ENCODE data around the gene QRFP. TPM values are rescaled to one million over a fixed set of nuclear protein-coding genes. Genes with fewer than 3 reads are reported as not detected.

The QRFP gene
- polyA plus RNA-seq, 1 donor (not counting 4 experiments of a cell fraction or from before 2014, with no cell fraction given) = not detected

DNA sequence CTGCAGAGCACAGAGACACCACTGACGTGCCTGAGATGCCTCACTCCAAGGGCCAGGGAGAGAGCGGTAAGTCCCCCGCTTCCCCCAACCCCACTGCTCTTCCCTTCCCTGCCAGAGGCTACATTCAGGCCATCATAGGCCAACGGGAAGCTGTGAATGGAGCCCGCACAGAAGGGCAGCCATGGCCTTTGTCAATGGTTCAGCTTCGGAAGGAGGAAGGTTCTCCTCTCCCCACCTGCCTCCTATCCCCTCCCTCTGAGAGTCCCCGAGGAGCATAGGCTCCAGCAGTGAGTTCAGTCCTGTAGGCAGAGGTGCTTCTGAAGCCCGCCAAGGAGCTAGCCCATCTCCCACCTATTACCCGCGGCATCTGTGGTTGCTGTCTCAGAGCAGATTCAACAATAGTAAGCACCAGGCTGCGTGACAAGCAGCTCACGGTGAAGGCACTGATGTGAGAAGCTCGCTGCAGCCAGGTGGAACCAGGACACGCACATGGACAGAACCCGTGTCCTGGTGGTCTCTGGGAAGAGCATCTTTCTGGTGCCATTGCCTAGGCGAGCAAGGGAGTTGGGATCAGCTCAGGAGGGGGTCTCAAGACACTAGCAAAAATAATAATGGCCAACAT lies 15.9 kb downstream of the QRFP start:
- Histone ChIP-seq H3K9me1 (ENCODE audit: control insufficient read depth, extremely low read depth, insufficient read depth, low read length) (no peaks in the 10 kb centered on the region), H3K9me3 (ENCODE audit: control insufficient read depth, low read depth, low read length) (no peaks in the 10 kb centered on the region), H3K79me2 (ENCODE audit: control insufficient read depth, insufficient read depth, low read length) (no peaks in the 10 kb centered on the region), H3K27ac (ENCODE audit: control insufficient read depth, insufficient read depth, low read length) (no peak overlapping the region), H3K4me1 (ENCODE audit: control insufficient read depth, extremely low read depth, insufficient read depth, low read length) (no peaks in the 10 kb centered on the region), H3K4me2 (ENCODE audit: control insufficient read depth, extremely low read depth, insufficient read depth, low read depth, low read length) (no peak overlapping the region), H4K20me1 (ENCODE audit: control insufficient read depth, extremely low read depth, insufficient read depth, low read length) (no peaks in the 10 kb centered on the region), H3K9ac (ENCODE audit: control insufficient read depth, extremely low read depth, insufficient read depth, low read length) (no peak overlapping the region), H2AFZ (ENCODE audit: control insufficient read depth, low read length) (no peak overlapping the region), H3K4me3 (ENCODE audit: control insufficient read depth in 2 of 3, extremely low read depth in 1 of 3, insufficient read depth in 2 of 3, low read depth in 1 of 3, low read length in 3 of 3) (no peak overlapping the region), H3K36me3 (ENCODE audit: control insufficient read depth in 2 of 2, extremely low read depth in 1 of 2, insufficient read depth in 2 of 2, low read length in 2 of 2) (peaks cover 25 to 36% of the 10 kb centered on the region in 2 experiments), H3K27me3 (ENCODE audit: control insufficient read depth, extremely low read depth, insufficient read depth, low read length) (no peaks in the 10 kb centered on the region)
- no peak for TF ChIP-seq EZH2 (IDR thresholded peaks at IDR 0.05; ENCODE audit: low read length)
- TF ChIP-seq, protein P1, sequence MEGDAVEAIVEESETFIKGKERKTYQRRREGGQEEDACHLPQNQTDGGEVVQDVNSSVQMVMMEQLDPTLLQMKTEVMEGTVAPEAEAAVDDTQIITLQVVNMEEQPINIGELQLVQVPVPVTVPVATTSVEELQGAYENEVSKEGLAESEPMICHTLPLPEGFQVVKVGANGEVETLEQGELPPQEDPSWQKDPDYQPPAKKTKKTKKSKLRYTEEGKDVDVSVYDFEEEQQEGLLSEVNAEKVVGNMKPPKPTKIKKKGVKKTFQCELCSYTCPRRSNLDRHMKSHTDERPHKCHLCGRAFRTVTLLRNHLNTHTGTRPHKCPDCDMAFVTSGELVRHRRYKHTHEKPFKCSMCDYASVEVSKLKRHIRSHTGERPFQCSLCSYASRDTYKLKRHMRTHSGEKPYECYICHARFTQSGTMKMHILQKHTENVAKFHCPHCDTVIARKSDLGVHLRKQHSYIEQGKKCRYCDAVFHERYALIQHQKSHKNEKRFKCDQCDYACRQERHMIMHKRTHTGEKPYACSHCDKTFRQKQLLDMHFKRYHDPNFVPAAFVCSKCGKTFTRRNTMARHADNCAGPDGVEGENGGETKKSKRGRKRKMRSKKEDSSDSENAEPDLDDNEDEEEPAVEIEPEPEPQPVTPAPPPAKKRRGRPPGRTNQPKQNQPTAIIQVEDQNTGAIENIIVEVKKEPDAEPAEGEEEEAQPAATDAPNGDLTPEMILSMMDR (optimal IDR thresholded peaks at IDR 0.05 in 1 of 3, IDR thresholded peaks at IDR 0.05 in 1 of 3, conservative IDR thresholded peaks at IDR 0.05 in 1 of 3; ENCODE audit: extremely low read depth in 1 of 3, insufficient read depth in 2 of 3, low read length in 3 of 3) = no peak
- FAIRE-seq = no peak
- no peak for DNase-seq (ENCODE audit: low read depth, low spot score)
- dilution Hi-C loops (cut with MboI; ENCODE audit: extremely low pct_ligation_motif_present, low sequenced_read_pairs) = no loop called here

DNA sequence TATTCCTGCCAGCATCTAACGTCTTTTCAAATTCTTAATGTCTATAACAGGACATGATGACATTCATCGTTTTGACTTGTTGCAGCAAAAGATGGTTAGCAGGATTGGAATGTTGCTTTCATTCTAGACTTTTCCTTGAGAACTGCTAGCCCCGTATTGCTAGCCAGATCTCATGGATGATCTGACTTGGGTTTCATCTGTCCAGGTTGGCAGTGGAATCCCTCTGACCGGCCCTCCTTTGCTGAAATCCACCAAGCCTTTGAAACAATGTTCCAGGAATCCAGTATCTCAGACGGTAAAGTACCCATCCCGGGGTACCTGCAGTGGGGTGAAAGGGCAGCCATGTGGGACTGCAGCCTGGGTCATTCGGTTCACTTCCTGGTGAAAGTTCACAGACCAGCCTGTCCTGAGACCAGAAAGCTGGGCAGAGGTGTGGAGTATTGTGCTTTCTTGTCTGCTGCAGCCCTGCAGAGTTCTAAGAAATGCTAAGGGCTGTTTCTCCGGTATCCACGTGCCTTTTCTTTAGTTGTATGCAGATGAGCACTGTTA lies 16.7 kb downstream of the QRFP start:
- Histone ChIP-seq H3K9me1 (ENCODE audit: control insufficient read depth, extremely low read depth, insufficient read depth, low read length) (no peaks in the 10 kb centered on the region), H4K20me1 (ENCODE audit: control insufficient read depth, extremely low read depth, insufficient read depth, low read length) (no peaks in the 10 kb centered on the region), H3K4me2 (ENCODE audit: control insufficient read depth, extremely low read depth, insufficient read depth, low read depth, low read length) (no peak overlapping the region), H2AFZ (ENCODE audit: control insufficient read depth, low read length) (no peak overlapping the region), H3K27me3 (ENCODE audit: control insufficient read depth, extremely low read depth, insufficient read depth, low read length) (no peaks in the 10 kb centered on the region), H3K79me2 (ENCODE audit: control insufficient read depth, insufficient read depth, low read length) (no peaks in the 10 kb centered on the region), H3K27ac (ENCODE audit: control insufficient read depth, insufficient read depth, low read length) (no peak overlapping the region), H3K4me3 (ENCODE audit: control insufficient read depth in 2 of 3, extremely low read depth in 1 of 3, insufficient read depth in 2 of 3, low read depth in 1 of 3, low read length in 3 of 3) (no peak overlapping the region), H3K9me3 (ENCODE audit: control insufficient read depth, low read depth, low read length) (no peaks in the 10 kb centered on the region), H3K36me3 (ENCODE audit: control insufficient read depth in 2 of 2, extremely low read depth in 1 of 2, insufficient read depth in 2 of 2, low read length in 2 of 2) (peaks cover 28 to 29% of the 10 kb centered on the region in 2 experiments), H3K4me1 (ENCODE audit: control insufficient read depth, extremely low read depth, insufficient read depth, low read length) (no peaks in the 10 kb centered on the region), H3K9ac (ENCODE audit: control insufficient read depth, extremely low read depth, insufficient read depth, low read length) (no peak overlapping the region)
- no peak for TF ChIP-seq EZH2 (IDR thresholded peaks at IDR 0.05; ENCODE audit: low read length)
- TF ChIP-seq, protein P1 (optimal IDR thresholded peaks at IDR 0.05 in 1 of 3, IDR thresholded peaks at IDR 0.05 in 1 of 3, conservative IDR thresholded peaks at IDR 0.05 in 1 of 3; ENCODE audit: extremely low read depth in 1 of 3, insufficient read depth in 2 of 3, low read length in 3 of 3) = no peak
- dilution Hi-C loops (cut with MboI; ENCODE audit: extremely low pct_ligation_motif_present, low sequenced_read_pairs) = no loop called here
- DNase-seq (ENCODE audit: low read depth, low spot score) (no peak), FAIRE-seq (no peak)
